Measurements from ENCODE around the gene CREB5. TPM values are rescaled to one million over a fixed set of nuclear protein-coding genes. Genes with fewer than 3 reads are reported as not detected.

Gene CREB5
- total and polyA plus RNA-seq, 2 donors (not counting 3 experiments of a cell fraction or from before 2014, with no cell fraction given): 19.6 to 28.4 TPM

DNA sequence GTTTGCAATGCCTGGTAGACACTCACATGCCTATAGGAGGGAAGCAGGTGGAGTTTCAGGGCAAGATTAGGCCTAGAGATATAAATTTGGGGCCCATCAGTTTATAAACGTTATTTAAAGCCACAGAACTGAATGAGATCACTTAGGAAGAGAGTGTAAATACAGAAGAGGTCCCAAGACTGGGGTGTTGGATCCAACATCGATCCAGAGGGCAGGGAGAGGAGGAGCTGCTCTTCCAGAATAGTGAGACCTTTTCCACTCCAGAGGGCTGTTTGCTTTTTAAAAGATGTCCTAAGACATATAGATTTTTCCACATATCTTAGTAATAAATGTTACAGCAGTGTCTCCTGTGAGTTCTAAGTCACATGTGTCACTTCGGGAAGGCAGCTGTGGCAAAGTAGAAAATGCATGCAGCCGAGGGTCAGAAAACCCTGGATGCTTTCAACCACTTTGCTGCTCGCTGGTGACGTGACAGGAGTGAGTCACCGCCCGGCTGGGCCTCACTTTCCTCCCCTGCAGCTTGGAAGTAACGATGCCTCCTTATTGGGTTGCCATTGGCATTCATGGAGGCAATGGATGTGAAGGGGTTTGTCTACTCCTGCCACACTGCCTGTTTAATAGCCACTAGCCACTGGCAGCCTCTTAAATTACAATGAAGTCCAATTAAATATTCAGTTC is 450.4 kb downstream of the CREB5 start:
- Histone ChIP-seq H3K27ac (ENCODE audit: insufficient read depth, low read depth, low read length) (no peak overlapping the region), H3K4me1 (ENCODE audit: control insufficient read depth, extremely low read depth, insufficient read depth, low read length) (no peaks in the 10 kb centered on the region), H2AFZ (ENCODE audit: low read depth, low read length) (no peak overlapping the region), H3K36me3 (ENCODE audit: control insufficient read depth in 2 of 2, extremely low read depth in 1 of 2, insufficient read depth in 2 of 2, low read length in 2 of 2) (no peaks in the 10 kb centered on the region), H3K79me2 (ENCODE audit: control insufficient read depth, insufficient read depth, low read length) (no peaks in the 10 kb centered on the region), H3K27me3 (ENCODE audit: control insufficient read depth in 2 of 2, insufficient read depth in 2 of 2, low read length in 2 of 2) (peaks cover 4 to 16% of the 10 kb centered on the region in 2 experiments), H3K9me3 (replicated peaks; ENCODE audit: control insufficient read depth, insufficient read depth, low read length) (no peaks in the 10 kb centered on the region), H4K20me1 (replicated peaks; ENCODE audit: control insufficient read depth, extremely low read depth, insufficient read depth, low read length) (no peaks in the 10 kb centered on the region), H3K9ac (replicated peaks; ENCODE audit: extremely low read depth, insufficient read depth, low read length) (no peak overlapping the region), H3K9me1 (replicated peaks; ENCODE audit: control insufficient read depth, extremely low read depth, insufficient read depth, low read length) (no peaks in the 10 kb centered on the region), H3K4me3 (replicated peaks in 1 of 3; ENCODE audit: insufficient read depth in 1 of 3, low read depth in 1 of 3, low read length in 3 of 3) (no peak overlapping the region), H3K4me2 (ENCODE audit: insufficient read depth, low read length) (no peak overlapping the region)
- DNase-seq (ENCODE audit: low read depth, low spot score) (no peak), FAIRE-seq (no peak)
- dilution Hi-C loops (cut with MboI; ENCODE audit: extremely low pct_ligation_motif_present, low sequenced_read_pairs): no loop called here
- ChIA-PET CTCF (no interaction called here), POLR2A (no interaction called here)
- intact Hi-C loops (cut with micrococcal nuclease): no loop called here
- TF ChIP-seq JUN (IDR thresholded peaks at IDR 0.05; ENCODE audit: borderline replicate concordance, insufficient read depth, insufficient read length, low read depth): no peak
- TF ChIP-seq, protein P1, sequence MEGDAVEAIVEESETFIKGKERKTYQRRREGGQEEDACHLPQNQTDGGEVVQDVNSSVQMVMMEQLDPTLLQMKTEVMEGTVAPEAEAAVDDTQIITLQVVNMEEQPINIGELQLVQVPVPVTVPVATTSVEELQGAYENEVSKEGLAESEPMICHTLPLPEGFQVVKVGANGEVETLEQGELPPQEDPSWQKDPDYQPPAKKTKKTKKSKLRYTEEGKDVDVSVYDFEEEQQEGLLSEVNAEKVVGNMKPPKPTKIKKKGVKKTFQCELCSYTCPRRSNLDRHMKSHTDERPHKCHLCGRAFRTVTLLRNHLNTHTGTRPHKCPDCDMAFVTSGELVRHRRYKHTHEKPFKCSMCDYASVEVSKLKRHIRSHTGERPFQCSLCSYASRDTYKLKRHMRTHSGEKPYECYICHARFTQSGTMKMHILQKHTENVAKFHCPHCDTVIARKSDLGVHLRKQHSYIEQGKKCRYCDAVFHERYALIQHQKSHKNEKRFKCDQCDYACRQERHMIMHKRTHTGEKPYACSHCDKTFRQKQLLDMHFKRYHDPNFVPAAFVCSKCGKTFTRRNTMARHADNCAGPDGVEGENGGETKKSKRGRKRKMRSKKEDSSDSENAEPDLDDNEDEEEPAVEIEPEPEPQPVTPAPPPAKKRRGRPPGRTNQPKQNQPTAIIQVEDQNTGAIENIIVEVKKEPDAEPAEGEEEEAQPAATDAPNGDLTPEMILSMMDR (IDR thresholded peaks at IDR 0.05; ENCODE audit: extremely low read depth in 1 of 2, insufficient read depth in 1 of 2, low read depth in 1 of 2, low read length in 2 of 2): no peak
- TF ChIP-seq MYC (IDR thresholded peaks at IDR 0.05; ENCODE audit: low read depth, low read length): no peak
- TF ChIP-seq POLR2A (IDR thresholded peaks at IDR 0.05; ENCODE audit: low read depth, low read length): no peak
- no peak for TF ChIP-seq POLR2AphosphoS5 (IDR thresholded peaks at IDR 0.05; ENCODE audit: insufficient read depth, low read depth, low read length)
- TF ChIP-seq MAX (IDR thresholded peaks at IDR 0.05; ENCODE audit: insufficient read depth, insufficient read length): no peak
- no TSS peak for BruUV-seq (replicated peaks)

Data from endothelial cell of umbilical vein (primary cell).